Uterus (tissue), 2 donors: Measurements from ENCODE around the gene PPARA.

Experiments used
- POLR2A ChIP-seq, 2 donors: fragments of 450-650 bp; IDR thresholded peaks; one replicate each; pipeline ENCODE4 v1.6.1; 2016; ENCODE audit warnings: antibody characterized with exemption in 2 of 2, mild to moderate bottlenecking in 1 of 2, moderate library complexity in 1 of 2
- TF ChIP-seq, protein P1 (sequence below), 4 experiments: fragments of 200-600 bp in 2 of 4; fragments of 450-650 bp in 2 of 4; sonication (generic) in 2 of 4; IDR thresholded peaks; one replicate each; pipeline ENCODE4 v1.5.1; 2016 to 2019; ENCODE audit warnings: antibody characterized with exemption in 4 of 4, mild to moderate bottlenecking in 2 of 4, moderate library complexity in 1 of 4

DNA sequence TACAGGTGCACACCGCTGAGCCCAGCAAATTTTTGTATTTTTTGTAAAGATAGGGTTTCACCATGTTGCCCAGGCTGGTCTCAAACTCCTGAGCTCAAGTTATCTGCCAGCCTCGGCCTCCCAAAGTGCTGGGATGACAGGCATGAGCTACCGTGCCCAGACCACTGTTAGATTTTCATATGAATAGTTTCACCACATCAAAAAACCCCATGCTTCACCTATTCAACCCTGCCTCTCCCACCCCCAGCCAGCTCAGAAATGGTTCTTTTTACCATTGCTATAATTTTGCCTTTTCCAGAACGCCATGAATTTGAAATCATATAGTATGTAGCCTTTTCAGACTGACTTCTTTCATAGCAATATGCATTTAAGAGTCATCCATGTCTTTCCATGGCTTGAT lies 61.9 kb downstream of the PPARA start:
- no peak for TF ChIP-seq POLR2A (IDR thresholded peaks at IDR 0.05)
- TF ChIP-seq, protein P1, sequence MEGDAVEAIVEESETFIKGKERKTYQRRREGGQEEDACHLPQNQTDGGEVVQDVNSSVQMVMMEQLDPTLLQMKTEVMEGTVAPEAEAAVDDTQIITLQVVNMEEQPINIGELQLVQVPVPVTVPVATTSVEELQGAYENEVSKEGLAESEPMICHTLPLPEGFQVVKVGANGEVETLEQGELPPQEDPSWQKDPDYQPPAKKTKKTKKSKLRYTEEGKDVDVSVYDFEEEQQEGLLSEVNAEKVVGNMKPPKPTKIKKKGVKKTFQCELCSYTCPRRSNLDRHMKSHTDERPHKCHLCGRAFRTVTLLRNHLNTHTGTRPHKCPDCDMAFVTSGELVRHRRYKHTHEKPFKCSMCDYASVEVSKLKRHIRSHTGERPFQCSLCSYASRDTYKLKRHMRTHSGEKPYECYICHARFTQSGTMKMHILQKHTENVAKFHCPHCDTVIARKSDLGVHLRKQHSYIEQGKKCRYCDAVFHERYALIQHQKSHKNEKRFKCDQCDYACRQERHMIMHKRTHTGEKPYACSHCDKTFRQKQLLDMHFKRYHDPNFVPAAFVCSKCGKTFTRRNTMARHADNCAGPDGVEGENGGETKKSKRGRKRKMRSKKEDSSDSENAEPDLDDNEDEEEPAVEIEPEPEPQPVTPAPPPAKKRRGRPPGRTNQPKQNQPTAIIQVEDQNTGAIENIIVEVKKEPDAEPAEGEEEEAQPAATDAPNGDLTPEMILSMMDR (IDR thresholded peaks at IDR 0.05): no peak
